ENCODE results near the gene BRWD1.

GRCh38 chr21:39197448-39198233, 115.8 kb downstream of the BRWD1 start:
- no peak for TF ChIP-seq CTCF (conservative IDR thresholded peaks at IDR 0.05; ENCODE audit: low read depth in 2 of 2)
- no peak for TF ChIP-seq POLR2AphosphoS5 (IDR thresholded peaks at IDR 0.05; ENCODE audit: low read depth)
- no peak for TF ChIP-seq EZH2 (IDR thresholded peaks at IDR 0.05; ENCODE audit: low read depth, unreplicated experiment)
- no peak for TF ChIP-seq STAT1 (IDR thresholded peaks at IDR 0.05; ENCODE audit: unreplicated experiment)
- TF ChIP-seq ETS1 (IDR thresholded peaks at IDR 0.05): no peak
- TF ChIP-seq REST (IDR thresholded peaks at IDR 0.05; ENCODE audit: unreplicated experiment): no peak
- no peak for TF ChIP-seq JUNB (IDR thresholded peaks at IDR 0.05; ENCODE audit: unreplicated experiment)
- TF ChIP-seq EZH2phosphoT487 (IDR thresholded peaks at IDR 0.05; ENCODE audit: unreplicated experiment): no peak
- TF ChIP-seq CREB1 (CRISPR knock-in tag; IDR thresholded peaks at IDR 0.05; ENCODE audit: low read depth): no peak
- no peak for TF ChIP-seq ZNF462 (CRISPR knock-in tag; IDR thresholded peaks at IDR 0.05)
- TF ChIP-seq ZNF331 (CRISPR knock-in tag; IDR thresholded peaks at IDR 0.05; ENCODE audit: low read depth): no peak
- TF ChIP-seq ZNF114 (CRISPR knock-in tag; IDR thresholded peaks at IDR 0.05): no peak
- no peak for TF ChIP-seq NANOG (IDR thresholded peaks at IDR 0.05; ENCODE audit: borderline replicate concordance)

All from GM23338 (cell line).